HUDEP-2 (cell line): ENCODE results near the gene CDHR1.
"Not testable (repeated sequence)": the region's sequence is repeated elsewhere in the genome, so short reads cannot be mapped to it uniquely, and the experiment has no call there.

Experiments used
- DNase-seq, 76 experiments: peaks; one replicate each; lab custom pipeline; 2025; ENCODE audit not compliant: unreplicated experiment in 76 of 76; lab: John Stamatoyannopoulos, UW

The CDHR1 gene

DNA sequence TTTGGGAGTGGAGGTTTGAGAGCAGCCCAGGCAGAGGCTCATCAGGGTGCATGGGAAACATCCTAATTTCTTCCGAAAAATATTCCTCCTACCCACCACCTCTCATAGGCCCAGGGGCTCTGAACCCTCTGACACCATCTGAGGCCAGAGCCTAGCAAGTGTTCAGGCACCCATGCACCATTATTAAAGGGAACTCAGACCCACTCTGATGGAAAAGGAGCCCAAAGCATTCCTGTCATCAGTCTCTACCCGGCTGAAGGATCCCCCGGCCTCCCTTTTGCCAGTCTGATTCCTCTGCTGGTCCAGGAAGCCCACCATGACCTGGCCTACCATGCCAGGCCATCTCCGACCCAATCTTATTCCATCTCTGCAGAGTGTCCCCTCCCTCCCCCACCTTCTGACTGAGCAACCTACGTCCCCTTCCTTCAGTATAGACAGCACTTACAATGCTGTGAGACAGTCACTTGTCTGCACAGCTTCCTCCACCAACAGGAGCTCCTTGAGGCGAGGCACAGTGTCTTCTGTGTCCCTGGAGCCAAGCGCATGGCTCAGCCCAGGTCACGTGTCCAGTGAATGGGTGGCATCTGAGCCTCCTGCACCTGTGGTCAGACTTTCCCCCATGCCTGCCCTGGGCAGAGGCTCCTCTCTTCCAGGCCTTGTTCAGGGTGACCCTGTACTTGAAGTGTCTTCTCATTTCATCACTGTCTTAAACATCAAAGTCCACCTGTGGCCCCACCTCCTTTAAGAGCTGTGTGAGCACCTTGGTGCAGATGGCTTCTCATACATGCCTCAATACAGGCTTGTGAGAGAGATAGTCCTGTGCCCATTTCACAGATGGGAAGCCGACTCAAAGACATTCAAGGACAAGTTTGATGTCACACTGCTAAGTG is 21.6 kb upstream of the CDHR1 start:
- DNase-seq, result no peak

DNA sequence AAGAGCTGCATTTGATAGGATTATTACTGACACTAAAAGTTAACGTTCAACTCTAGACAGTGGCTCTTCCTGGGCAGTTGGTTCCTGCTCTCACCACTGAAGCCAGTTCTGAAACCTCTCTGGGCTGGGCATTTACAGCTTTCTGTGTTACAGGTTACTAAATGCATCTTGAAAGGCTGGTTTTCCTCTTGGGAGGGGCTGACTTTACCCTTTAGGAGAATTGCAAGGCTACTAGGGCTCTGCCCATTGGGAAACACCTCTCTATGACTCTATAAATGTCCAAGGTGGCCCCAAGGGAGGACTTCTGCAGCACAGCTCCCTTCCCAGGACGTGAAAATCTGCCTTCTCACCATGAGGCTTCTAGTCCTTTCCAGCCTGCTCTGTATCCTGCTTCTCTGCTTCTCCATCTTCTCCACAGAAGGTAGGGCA is 20.8 kb upstream of the CDHR1 start, which contains the start of gene GPR15LG:
GPR15LG (plus strand) TSS at position 301 of the 429 bp plus-strand sequence; CDS start at position 352, 51 bp downstream.
- DNase-seq, result no peak

DNA sequence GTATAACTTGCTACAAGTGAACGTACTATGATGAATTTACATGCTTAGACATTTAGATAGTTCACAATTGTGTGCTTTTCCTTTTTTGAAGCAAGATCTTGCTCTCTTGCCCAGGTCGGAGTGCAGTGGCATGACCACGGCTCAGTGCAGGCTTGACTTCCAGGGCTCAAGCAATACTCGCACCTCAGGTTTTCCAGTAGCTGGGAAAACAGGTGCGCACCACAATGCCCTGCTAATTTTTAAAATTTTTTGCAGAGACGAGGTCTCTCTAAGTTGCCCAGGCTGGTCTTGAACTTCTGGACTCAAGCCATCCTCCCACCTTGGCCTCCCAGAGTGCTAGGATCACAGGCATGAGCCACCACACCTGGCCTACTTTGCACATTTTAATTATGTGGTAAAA is 18.9 kb upstream of the CDHR1 start:
- no peak for DNase-seq

DNA sequence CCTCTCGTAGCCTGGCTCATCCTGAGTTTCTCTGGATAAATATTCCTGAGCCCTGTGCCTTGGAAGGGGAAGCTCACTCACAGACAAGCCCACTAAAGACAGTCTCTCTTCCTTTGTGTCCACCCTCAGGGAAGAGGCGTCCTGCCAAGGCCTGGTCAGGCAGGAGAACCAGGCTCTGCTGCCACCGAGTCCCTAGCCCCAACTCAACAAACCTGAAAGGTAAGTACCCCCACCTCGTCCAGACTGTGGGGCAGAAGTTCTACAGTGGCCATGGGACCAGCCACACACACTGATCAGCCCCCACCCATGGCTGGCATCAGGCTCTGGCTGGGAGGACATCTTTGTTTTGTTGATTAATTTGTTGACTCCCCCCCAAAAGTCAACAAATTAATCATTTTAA is 18.0 kb upstream of the CDHR1 start:
- no peak for DNase-seq

- DNase-seq, result no peak
Measured at GRCh38 chr10:84176836-84177474, 17.4 kb upstream of the CDHR1 start.

DNA sequence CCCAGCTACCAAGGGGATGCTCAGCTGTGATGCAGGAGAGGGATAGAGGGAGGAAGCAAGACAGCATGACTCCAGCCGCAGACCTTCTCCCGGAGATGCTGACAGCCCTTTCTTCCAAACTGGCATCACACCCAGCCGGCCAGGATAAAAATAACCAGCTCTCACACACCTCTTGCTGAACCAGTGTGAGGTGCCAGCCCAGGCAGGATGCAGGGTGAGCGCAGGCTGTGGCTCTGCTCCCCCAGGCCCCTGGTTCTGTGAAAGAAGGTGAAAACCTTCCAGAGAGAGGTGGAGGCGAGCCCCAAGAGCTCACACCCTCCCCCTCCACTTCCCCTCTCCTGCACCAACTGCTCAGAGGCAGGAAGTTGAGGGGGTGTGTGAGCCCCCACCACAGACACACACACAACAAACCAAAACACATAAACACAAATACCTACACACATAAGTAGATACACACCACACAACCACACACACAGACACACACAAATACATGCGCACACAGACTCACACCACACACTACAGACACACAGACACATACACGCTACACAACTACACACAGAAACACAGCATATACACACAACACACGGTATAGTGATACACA is 16.7 kb upstream of the CDHR1 start:
- no peak for DNase-seq

DNA sequence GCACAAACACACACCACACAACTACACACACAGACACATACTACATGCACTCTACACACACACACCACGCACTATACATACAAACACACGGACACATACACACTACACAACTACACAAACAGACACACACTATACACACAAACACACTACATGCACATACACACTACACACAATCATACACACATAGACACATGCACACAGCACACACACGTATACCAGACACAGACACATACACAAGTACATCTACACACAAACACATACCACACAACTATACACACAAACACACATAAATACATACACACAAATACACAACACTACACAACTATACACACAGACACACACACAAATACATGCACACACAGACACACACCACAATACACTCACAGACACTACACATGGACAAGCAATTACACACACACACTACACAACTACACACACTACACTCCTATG is 16.2 kb upstream of the CDHR1 start:
- DNase-seq, result no peak

DNA sequence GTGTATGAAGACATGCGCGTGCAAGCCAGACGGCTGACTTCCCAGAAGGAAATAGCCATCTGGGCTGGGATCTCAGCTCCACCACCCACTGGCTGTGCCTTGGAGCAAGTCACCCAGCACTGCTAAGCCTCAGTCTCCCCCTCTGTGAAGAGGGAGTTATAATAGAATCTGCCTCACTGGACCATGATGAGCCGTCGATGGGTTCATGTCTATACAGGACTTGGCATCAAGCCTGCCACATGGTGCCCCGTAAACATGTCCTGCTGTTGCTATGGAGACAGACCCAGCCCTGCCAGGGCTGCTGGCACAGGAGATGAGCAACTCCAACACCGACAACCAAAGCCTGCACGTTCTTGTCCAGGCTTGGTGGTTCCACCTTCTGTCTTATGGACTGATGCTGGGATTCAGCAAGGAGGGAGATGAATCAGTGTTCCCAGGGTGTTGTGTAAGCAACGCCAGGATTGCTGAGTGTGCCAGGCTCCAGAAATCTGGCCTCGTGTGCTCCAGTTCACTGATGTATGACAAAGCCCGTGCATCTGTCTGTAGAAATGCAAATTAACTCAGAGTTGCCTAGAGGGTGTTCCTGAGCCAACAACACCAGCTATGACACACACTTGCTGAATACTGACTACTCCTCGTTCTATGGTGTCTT is 15.2 kb upstream of the CDHR1 start:
- no peak for DNase-seq

DNA sequence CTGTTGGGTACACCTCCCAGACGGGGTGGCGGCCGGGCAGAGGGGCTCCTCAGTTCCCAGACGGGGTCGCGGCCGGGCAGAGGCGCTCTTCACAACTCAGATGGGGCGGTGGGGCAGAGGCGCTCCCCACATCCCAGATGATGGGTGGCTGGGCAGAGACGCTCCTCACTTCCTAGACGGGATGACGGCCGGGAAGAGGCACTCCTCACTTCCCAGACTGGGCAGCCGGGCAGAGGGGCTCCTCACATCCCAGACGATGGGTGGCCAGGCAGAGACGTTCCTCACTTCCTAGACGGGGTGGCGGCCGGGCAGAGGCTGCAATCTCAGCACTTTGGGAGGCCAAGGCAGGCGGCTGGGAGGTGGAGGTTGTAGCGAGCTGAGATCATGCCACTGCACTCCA is 14.0 kb upstream of the CDHR1 start:
- DNase-seq, result not testable (repeated sequence)

- DNase-seq, result no peak
Measured at GRCh38 chr10:84181631-84182030, 12.7 kb upstream of the CDHR1 start.

- DNase-seq, result peak in 4 of 76 experiments; percentile 15 to 16 (median 16)
Measured at GRCh38 chr10:84184517-84184916, 9.8 kb upstream of the CDHR1 start.

GRCh38 chr10:84185526-84186175 is 8.7 kb upstream of the CDHR1 start:
- DNase-seq, result no peak

DNA sequence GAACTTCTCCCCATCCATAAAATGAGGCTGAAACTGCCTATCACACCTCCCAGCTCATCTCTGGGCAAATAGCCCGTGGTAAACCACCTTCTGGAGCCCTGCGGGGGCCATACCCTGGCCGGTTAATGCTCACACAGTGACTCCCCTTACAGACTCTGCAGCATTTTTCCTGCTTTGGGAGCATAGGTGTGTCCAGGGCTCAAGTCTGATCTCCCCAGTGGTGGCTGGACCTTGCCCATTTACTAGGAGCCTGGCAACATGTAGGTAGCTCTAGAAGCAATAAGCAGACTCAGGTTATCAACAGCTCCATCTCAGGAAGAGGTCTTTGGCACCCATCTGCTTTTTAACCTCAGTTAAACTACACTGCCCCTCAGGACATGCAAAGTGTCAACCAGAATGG is 5.5 kb upstream of the CDHR1 start:
- peak in 52 of 76 experiments; percentile 7 to 76 (median 40) for DNase-seq

DNA sequence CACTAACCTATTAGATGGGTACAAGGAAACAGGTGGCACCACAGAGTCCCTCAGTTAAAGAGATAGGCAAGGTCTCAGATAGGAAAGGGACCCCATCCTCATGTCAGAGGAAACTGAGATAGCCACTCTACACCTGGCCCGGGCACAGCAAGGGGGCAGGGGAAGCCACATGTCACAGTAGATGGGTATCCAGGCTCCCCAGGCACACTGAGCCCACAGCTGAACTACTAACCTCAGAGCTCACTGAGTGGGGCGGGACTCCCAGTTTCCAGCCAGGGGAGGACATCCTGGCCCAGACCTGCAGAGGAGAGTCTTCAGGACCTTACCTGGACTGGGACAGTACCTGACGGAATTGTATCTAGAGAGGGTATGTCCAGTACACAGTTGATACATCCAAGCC is 3.7 kb upstream of the CDHR1 start:
- DNase-seq, result no peak

- DNase-seq, result no peak
Measured at GRCh38 chr10:84191106-84191505, 3.2 kb upstream of the CDHR1 start.

- DNase-seq, result no peak
Measured at GRCh38 chr10:84193327-84193726, 1.0 kb upstream of the CDHR1 start.

GRCh38 chr10:84193846-84194423 is 402 bp upstream of the CDHR1 start:
- DNase-seq, result no peak

GRCh38 chr10:84195044-84195830 is 900 bp downstream of the CDHR1 start:
- DNase-seq, result no peak

DNA sequence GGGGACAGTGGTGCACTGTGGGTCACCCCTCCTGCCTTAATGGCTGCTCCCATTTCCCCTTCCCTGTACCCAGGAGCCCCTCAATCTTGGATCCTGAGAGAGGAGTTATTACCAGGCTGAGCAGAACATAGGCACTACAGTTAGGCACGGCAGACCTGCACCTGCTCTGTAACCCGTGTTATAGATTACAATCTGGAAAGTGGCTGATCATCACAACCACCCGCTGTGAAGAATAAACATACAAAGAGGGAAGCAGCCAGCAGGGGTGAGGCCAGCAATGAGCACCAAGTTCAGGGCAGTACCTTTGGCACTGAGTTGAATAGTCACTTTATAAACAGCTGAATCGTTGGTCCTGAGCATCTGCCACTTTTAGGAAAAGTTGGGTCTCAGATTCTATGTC is 1.7 kb downstream of the CDHR1 start:
- peak in 1 of 76 experiments; percentile 17 for DNase-seq
